ENCODE measurements around the gene OR51V1. TPM values are rescaled to one million over a fixed set of nuclear protein-coding genes. Genes with fewer than 3 reads are reported as not detected.

OR51V1 gene
- total and polyA plus RNA-seq, 2 of the 4 experiments (the other 2 are of a cell fraction): not detected

DNA sequence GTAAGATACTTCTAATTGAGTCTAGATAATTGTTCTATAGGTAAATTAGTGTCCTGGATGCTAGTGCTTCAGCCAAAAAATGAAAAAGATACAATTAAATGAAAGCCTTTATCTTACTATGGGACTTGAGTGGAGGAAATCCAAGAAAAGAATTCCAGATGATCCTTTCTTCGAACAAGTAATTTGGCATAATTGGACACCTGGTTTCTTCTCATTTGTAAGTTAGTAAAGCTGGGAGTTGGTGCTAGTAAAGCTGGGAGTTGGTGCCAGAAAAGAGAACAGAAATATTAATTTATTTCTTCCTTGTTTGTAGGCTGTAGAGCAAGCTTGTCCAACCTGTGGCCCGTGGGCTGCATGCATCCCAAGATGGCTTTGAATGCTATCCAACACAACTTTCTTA is 12.3 kb downstream of the OR51V1 start:
- CTCF ChIA-PET: no interaction called here
- H4K5ac ChIP-seq (ENCODE audit: low read depth, low read length): no peak overlapping the region
- no peak overlapping the region for H2BK20ac ChIP-seq (ENCODE audit: low read depth, low read length)
- no peaks in the 10 kb centered on the region; the same call in 1 of the 2 replicates for H3K9me3 ChIP-seq (ENCODE audit: control insufficient read depth, insufficient read depth, low read length)
- H4K8ac ChIP-seq (ENCODE audit: low read depth in 2 of 2, low read length in 2 of 2): no peak overlapping the region
- H3K9ac ChIP-seq (ENCODE audit: low read depth, low read length): no peak overlapping the region
- DNase-seq: no peak
- no peak overlapping the region for H3K4me2 ChIP-seq (ENCODE audit: low read depth, low read length)
- H3K18ac ChIP-seq (ENCODE audit: low read depth, low read length): no peak overlapping the region
- dilution Hi-C loops (cut with HindIII; ENCODE audit: low sequenced_read_pairs, unreplicated experiment) (no loop called here), in situ Hi-C loops (cut with MboI; ENCODE audit: low sequenced_read_pairs) (no loop called here), intact Hi-C loops (cut with micrococcal nuclease) (no loop called here)
- TF ChIP-seq NFE2L2 (IDR thresholded peaks at IDR 0.05; ENCODE audit: low read depth, low read length) (no peak), POLR2A (IDR thresholded peaks at IDR 0.05; ENCODE audit: low read depth, low read length) (no peak), RFX5 (IDR thresholded peaks at IDR 0.05; ENCODE audit: low read depth, low read length) (no peak), SMC3 (IDR thresholded peaks at IDR 0.05; ENCODE audit: low read depth, low read length) (no peak)
- TF ChIP-seq, protein P1, sequence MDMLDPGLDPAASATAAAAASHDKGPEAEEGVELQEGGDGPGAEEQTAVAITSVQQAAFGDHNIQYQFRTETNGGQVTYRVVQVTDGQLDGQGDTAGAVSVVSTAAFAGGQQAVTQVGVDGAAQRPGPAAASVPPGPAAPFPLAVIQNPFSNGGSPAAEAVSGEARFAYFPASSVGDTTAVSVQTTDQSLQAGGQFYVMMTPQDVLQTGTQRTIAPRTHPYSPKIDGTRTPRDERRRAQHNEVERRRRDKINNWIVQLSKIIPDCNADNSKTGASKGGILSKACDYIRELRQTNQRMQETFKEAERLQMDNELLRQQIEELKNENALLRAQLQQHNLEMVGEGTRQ (IDR thresholded peaks at IDR 0.05; ENCODE audit: low read depth, low read length): no peak
- TF ChIP-seq, protein P2, sequence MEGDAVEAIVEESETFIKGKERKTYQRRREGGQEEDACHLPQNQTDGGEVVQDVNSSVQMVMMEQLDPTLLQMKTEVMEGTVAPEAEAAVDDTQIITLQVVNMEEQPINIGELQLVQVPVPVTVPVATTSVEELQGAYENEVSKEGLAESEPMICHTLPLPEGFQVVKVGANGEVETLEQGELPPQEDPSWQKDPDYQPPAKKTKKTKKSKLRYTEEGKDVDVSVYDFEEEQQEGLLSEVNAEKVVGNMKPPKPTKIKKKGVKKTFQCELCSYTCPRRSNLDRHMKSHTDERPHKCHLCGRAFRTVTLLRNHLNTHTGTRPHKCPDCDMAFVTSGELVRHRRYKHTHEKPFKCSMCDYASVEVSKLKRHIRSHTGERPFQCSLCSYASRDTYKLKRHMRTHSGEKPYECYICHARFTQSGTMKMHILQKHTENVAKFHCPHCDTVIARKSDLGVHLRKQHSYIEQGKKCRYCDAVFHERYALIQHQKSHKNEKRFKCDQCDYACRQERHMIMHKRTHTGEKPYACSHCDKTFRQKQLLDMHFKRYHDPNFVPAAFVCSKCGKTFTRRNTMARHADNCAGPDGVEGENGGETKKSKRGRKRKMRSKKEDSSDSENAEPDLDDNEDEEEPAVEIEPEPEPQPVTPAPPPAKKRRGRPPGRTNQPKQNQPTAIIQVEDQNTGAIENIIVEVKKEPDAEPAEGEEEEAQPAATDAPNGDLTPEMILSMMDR (conservative IDR thresholded peaks at IDR 0.05; ENCODE audit: low read depth, low read length): no peak
- WGBS, 2 experiments (ENCODE audit: extremely low coverage in 2 of 2, insufficient read length in 1 of 2): no CpG with 5 or more reads among the region's 2 CpGs
- H2BK15ac ChIP-seq (ENCODE audit: low read depth, low read length): no peak overlapping the region
- H4K91ac ChIP-seq (ENCODE audit: insufficient read depth, low read depth, low read length): no peak overlapping the region
- no peaks in the 10 kb centered on the region for H3K79me1 ChIP-seq (ENCODE audit: low read depth in 1 of 2, low read length in 2 of 2)
- H3K27ac ChIP-seq (ENCODE audit: insufficient read depth, low read length): no peak overlapping the region
- no peaks in the 10 kb centered on the region for H3K9me1 ChIP-seq (ENCODE audit: insufficient read depth, low read length)
- H2AK5ac ChIP-seq (ENCODE audit: low read depth, low read length): no peak overlapping the region
- no peaks in the 10 kb centered on the region for H3K4me1 ChIP-seq (ENCODE audit: control insufficient read depth, insufficient read depth, low read length)
- no peak overlapping the region for H3K4me3 ChIP-seq (ENCODE audit: insufficient read depth, low read depth, low read length)
- BruUV-seq (replicated peaks): no TSS peak
- H2BK120ac ChIP-seq (ENCODE audit: low read depth, low read length): no peak overlapping the region
- no peaks in the 10 kb centered on the region for H4K20me1 ChIP-seq (ENCODE audit: insufficient read depth, low read length)
- no peak overlapping the region for H3K56ac ChIP-seq (ENCODE audit: extremely low read depth, insufficient read depth, low read length)
- no peaks in the 10 kb centered on the region for H3K27me3 ChIP-seq (ENCODE audit: control insufficient read depth, insufficient read depth, low read length)
- POLR2A ChIA-PET (ENCODE audit: unreplicated experiment): no interaction called here
- H2AK9ac ChIP-seq (replicated peaks; ENCODE audit: low read depth, low read length, poor library complexity): no peak overlapping the region
- no peak overlapping the region for H2BK5ac ChIP-seq (ENCODE audit: low read depth, low read length, poor library complexity, severe bottlenecking)
- H3K14ac ChIP-seq (replicated peaks; ENCODE audit: low read depth, low read length): no peak overlapping the region
- H3K23ac ChIP-seq (ENCODE audit: low read depth, low read length): no peak overlapping the region
- H3K4ac ChIP-seq (ENCODE audit: low read depth, low read length): no peak overlapping the region
- H3K36me3 ChIP-seq (ENCODE audit: control insufficient read depth, insufficient read depth, low read length): no peaks in the 10 kb centered on the region
- no peak for ATAC-seq (ENCODE audit: low read depth)
- H2AFZ ChIP-seq (replicated peaks; ENCODE audit: low read length, poor library complexity): no peak overlapping the region

Data from IMR-90 (cell line).